Activated naive CD4-positive, alpha-beta T cell treated with anti-CD3 and anti-CD28 coated beads, Interleukin-2, amount 50 U/mL, for 16 hours (primary cell): Measurements from ENCODE around the gene JPH4.
"Not testable (repeated sequence)": the region's sequence is repeated elsewhere in the genome, so short reads cannot be mapped to it uniquely, and the experiment has no call there.

Experiments
- DNase-seq: peaks from one replicate; pipeline ENCODE4 v3.0.0-alpha.2; 2020

JPH4 gene

DNA sequence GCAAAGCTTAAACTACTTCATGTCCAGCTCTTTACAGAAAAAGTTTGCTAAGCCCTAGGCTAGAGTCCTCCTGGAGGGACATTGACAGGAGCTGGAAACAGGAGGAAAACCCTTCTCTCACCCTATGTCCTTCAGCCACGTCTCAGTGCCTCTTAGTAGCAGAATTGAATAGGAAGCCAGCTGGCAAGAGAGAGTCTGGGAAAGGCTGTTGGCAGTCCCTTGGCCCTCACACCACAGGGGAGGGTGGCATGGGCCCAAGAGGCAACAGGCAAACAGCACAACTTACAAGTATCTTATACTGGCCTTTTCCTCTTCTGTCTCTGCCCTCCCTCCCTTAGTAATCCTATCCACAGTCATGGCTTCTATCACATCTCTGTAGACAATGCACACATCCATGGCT, 29.9 kb upstream of the JPH4 start:
- DNase-seq: no peak

DNA sequence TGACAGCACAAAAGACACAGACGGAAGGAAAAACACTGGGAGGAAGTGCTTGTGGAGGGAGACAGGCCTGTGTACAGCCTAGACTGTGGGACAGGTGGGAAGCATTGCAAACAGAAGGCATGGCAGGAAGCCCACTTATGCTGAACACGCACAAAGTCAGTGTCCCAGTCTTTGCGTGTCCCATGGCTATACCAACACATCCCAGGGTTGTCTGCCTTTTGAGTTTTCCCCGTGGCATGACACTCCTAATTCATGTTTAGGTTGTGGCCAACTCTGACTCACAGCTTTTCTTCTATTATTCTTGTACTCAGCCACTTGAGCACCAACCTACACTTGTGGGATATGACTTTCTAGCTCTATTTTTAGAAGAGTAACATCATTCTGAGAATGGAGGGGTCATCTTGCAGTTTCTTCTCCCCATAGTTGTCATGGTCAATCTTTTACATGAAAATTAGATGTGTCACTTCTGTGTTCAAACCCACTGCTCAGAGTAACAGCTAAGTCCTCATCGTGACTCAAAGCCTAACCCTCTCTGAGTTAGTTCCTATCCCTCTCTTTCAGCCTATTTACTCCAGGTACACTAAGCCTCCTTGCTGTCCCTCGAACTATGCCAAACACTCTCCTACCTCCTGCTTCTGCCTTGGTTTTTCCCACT, 27.5 kb upstream of the JPH4 start:
- no peak for DNase-seq

DNA sequence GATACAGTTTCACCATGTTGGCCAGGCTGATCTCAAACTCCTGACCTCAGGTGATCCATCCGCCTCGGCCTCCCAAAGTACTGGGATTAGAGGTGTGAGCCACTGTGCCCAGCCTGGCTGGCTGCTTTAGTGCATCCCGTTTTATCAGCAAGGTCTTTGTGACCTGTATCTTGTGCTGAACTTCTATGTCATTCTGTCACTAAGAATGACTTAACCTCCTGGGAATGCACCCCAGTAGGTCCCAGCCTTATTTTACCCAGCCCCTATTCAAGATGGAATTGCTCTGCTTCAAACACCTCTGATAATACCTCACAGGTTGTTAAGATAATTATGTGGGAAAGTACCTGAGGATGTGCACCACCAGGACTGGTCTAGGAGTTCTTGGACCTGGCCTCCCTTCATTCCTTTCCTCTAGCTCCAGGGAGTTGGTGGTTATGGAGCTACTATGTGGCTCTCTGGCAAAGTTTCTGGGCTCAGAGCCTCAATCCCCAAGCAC, 26.1 kb upstream of the JPH4 start:
- DNase-seq: no peak

DNA sequence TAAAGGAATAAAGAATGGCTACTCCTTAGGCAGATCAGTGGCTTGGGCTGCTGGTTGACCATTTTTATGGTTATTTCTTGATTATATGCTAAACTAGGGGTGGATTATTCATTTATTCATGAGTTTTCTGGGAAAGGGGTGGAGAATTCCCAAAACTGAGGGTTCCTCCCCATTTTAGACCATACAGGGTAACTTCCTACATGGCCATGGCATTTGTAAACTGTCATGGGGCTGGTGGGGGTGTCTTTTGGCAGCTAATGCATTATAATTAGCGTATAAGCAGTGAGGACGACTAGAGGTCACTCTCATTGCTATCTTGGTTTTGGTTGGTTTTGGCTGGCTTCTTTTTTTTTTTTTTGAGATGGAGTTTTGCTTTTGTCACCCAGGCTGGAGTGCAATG, 25.6 kb upstream of the JPH4 start:
- no peak for DNase-seq

DNA sequence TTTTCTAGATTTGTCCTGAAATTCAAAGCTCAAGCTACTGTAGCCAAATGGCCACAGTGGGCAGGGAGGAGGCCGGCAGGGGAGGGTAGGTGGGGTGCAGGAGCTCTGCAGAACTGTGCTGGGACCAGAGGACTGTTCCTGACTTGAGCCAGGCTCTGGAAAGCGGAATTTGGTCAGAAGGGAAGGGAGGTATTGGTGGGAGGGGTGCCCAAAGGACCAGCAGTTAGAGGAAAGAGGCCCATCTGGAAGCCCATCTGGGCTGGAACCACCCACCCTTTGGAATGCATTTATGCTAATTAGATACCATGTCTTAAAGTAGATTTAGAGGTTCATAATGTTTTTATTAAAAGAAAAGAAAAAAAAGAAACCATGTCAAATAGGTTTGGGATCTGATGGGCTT, 24.5 kb upstream of the JPH4 start:
- no peak for DNase-seq

DNA sequence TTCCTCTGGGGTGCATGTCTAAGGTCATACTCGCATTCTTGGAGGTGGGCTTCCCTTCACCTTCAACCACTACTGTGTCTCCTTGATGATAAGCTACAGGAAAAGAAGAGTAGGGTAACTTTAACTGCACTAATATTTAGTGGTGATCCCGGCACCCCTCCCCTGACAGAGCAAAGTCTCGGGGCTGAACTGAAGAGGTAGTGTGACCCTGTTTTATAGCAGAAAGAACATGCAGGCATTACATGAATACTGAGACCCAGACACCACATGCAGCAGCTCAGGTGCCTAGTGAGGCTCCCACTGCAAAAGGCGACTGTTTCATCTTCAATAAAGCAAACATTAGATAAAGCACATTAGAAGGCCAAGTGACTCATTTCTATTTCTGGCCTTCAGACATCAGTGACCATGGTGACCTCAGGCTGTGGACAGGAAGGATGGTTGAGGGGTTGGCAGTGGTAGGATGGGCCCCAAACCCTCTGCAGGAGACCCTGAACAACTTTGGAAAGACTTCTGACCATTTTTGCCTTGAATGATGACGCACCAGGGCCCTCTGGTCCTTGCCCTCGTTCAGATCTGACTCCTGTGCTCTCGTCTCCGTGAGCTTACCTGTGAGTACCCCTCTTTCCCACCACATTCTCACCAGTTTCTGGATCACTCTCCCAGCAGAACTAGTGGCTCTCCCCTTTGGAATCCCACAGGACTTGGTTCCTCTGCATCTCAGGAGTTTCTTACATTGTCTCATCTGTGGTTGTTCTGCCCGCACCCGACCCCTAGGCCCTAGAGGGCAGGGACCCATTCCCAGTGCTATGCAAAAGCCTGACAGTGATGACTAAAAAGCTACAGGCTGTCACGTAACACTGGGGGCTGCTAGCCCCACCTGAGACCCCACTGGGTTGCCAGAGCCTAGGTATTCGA, 23.8 kb upstream of the JPH4 start:
- DNase-seq: no peak

DNA sequence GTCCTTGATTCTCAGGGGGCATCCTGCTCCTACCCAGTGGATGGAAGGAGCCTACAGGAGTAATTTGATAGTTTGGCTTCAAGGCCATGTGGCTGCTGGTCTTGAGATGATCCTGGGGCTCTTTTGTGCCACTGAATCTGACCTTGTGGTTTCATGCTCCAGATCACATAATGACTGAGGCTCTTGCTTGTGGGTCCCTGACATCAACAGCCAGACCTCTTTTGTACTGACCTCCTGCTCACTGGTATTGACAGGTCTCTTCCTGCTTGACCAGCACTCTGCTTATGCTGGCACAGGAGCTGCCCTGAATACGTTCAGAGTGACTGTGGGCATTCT, 23.2 kb upstream of the JPH4 start:
- no peak for DNase-seq

DNA sequence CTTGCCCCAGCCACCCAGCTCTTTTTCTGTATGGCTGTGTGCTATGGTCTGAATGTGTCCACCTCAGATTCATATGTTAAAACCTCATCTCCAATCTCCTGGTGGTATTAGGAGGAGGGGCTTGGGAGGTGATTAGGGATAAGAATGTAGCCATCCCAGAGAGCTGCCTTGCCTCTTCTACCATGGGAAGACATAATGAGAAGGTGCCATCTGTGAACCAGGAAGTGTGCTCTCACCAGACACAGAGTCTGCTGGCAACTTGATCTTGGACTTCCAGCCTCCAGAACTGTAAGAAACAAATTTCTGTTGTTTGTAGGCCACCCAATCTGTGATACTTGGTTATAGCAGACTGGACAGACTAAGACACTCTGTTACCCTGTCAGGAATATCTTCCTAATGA, 22.8 kb upstream of the JPH4 start:
- DNase-seq: no peak

DNA sequence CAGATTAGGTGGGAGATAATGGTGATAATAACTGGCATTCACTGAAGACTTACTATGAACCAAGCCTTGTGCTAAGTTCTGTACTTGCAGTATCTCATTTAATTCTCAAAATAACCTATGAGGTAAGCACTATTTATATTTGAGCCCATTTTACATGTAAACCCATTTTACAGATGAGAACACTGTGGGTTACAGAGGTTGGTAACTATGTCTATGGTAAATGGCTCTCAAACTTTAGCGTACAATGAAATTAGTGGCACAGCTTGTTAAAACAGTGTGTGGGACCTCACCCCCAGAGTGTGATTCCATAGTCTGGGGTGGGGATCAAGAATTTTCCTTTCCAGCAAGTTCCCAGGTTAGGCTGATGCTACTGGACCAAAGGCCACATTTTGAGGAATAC, 22.2 kb upstream of the JPH4 start:
- no peak for DNase-seq

DNA sequence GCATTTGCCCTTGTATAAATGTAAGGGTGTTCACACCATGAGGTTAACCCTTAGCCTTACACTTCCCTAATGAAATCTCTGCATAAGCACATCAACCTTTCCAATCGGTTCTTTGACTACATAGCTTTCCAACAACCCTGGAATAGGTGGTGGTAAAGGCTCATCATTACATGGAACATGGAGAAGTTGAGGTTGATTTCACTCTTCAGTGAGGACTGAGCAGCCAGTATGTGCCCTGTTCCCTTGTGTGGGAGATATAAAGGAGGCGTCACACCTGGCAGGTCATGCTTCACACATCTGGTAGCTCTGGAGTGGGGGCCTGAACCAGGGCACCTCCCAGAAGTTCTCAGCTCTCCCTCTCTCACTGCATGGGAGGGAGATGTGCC, 21.7 kb upstream of the JPH4 start:
- DNase-seq: no peak

DNA sequence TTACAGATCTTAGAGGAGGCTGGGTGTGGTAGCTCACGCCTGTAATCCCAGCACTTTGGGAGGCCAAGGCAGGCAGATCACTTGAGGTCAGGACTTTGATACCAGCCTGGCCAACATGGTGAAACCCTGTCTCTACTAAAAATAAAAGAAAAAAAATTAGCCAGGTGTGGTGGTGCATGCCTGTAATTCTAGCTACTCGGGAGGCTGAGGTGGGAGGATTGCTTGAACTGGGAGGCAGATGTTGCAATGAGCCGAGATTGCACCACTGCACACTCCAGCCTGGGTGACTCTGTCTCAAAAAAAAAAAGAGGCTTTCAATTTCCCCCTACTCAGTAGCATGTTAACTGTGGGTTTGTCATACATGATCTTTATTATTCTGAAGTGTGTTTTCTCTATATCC, 15.6 kb upstream of the JPH4 start:
- not testable (repeated sequence) for DNase-seq

DNA sequence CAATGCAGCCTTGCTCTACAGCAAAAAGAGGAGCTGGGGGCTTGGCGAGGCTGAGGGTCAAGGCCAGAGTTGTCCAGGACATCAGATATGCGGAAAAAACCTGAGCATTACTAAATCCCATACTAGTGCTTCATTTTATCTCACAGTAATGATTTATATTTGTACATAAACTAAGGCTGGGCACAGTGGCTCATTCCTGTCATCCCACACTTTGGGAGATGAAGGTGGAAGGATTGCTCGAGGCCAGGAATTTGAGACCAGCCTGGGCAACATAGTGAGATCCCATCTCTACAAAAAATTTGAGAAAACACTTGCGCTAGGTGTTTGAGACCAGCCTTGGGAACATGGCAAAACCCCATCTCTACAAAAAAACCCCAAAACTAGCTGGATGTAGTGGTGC, 11.6 kb upstream of the JPH4 start:
- no peak for DNase-seq

DNA sequence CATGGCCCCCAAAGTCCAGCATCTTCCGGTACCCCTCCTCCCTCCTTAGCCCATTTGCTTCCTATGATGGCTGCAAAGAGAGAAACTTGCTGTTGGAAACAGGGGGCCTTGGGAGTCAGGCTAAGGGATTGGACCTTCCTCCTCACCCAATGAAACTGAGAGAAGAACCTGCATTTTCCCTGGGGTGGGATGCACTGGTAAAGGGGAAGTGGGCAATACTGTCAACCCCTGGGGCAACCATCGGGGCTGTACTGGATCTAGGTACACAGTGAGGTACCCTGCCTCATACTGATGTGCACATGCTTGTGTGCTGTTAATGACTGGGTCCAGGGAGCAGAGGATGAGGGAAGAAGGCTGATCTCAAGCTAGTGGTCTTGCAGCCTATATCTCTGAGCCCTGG, 11.0 kb upstream of the JPH4 start:
- no peak for DNase-seq

DNA sequence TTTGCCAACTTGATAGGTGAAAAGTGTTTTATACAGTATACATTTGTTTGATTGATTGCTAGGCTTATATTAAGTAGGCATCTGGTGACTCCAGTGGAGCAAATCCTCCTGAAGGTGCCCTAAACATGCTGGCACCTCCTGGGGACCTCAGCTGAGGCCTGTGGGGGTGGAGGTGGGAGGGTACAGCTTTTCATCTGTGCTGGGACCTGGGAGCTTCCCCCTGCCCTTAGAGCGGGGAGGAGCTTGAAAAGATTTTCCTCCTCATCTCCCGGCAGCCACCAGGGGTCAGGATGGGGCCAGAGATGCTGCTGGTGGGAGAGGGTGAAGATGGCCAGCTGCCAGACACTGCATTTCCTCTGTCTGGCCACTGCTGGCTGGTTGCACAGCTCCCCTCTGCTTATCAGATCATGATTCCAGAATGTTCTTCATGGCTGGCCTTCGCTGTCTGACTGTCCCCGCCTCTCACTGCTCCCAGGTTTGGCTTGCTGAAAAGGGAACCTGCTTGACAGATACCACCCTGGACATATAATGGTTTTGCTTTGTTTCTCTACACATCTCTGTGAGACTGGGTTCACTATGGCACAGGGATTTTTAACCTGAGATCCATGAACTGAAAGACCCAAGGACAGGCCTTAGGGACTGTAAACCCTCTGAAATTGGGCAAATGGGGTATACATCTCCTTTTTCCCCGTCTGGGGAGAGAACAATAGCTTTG, 10.5 kb upstream of the JPH4 start:
- DNase-seq: peak; percentile 78

DNA sequence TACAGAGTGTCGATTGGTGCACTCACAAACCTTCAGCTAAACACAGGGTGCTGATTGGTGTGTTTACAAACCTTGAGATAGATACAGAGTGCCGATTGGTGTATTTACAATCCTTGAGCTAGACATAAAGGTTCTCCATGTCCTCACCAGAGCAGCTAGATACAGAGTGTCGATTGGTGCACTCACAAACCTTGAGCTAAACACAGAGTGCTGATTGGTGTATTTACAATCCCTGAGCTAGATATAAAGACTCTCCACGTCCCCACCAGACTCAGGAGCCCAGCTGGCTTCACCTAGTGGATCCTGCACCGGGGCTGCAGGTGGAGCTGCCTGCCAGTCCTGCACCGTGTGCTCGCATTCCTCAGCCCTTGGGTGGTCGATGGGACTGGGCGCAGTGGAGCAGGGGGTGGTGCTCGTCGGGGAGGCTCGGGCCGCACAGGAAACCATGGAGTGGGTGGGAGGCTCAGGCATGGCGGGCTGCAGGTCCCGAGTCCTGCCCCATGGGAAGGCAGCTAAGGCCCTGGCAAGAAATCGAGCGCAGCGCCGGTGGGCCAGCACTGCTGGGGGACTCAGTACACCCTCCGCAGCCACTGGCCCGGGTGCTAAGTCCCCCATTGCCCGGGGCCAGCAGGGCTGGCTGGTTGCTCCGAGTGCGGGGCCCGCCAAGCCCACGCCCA, 6.1 kb upstream of the JPH4 start:
- DNase-seq: not testable (repeated sequence)

DNA sequence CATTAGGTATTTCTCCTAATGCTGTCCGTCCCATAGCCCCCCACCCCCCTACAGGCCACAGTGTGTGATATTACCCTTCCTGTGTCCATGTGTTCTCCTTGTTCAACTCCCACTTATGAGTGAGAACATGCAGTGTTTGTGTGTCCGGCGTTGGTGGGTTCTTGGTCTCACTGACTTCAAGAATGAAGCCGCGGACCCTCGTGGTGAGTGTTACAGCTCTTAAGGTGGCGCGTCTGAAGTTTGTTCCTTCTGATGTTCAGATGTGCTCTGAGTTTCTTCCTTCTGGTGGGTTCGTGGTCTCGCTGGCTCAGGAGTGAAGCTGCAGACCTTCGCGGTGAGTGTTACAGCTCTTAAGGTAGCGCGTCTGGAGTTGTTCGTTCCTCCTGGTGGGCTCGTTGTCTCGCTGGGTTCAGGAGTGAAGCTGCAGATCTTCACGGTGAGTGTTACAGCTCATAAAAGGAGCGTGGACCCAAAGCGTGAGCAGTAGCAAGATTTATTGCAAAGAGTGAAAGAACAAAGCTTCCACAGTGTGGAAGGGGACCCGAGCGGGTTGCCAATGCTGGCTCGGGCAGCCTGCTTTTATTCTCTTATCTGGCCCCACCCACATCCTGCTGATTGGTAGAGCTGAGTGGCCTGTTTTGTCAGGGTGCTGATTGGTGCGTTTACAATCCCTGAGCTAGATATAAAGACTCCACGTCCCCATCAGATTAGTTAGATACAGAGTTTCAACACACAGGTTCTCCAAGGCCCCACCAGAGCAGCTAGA, 5.4 kb upstream of the JPH4 start:
- not testable (repeated sequence) for DNase-seq

DNA sequence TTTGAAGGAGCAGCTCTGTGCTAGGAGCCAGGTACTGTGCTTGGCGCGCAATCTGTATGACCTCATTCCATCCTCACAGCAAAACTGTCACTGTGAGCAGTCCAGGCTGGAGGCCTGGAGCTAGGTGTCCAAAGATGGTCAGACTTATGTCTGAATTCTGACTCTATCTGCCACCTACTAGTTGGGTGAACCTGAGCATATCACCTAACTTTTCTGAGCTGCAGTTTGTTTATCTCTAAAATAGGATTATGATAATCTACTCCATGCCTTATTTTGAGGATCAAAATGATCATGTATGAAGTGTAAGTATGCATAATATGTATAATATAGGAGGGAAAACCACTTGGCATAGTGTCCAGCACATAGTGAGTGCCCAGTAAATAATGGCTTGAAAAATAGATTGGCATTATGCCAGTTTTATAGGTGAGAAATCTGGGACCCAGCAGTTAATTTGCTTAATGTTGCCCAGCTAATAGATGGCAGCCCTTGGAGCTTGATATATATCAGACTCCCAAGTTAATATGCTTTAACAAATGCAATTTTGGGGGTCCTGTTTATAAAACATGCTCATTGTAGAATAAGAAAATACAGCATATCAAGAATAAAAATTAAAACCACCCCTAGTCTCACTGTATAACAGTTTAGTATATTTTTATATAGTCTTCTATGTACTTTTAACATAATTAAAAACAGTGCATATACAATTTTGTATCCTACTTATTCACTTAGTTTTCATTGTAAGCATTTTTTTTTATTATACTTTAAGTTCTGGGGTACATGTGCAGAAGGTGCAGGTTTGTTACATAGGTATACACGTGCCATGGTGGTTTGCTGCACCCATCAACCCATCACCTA, 4.5 kb upstream of the JPH4 start:
- DNase-seq: no peak

DNA sequence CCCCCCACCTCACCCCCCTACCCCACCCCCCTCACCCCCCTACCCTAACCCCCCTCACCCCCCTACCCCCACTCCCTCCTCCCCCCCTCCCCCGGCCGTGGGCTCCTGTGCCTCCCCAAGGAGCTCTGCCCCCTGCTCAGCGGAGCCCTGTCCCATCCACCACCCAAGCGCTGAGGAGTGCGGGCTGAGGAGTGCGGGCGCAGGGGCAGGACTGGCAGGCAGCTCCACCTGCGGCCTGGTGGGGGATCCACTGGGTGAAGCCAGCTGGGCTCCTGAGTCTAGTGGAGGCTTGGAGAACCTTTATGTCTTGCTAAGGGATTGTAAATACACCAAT, 2.3 kb upstream of the JPH4 start:
- no peak for DNase-seq

DNA sequence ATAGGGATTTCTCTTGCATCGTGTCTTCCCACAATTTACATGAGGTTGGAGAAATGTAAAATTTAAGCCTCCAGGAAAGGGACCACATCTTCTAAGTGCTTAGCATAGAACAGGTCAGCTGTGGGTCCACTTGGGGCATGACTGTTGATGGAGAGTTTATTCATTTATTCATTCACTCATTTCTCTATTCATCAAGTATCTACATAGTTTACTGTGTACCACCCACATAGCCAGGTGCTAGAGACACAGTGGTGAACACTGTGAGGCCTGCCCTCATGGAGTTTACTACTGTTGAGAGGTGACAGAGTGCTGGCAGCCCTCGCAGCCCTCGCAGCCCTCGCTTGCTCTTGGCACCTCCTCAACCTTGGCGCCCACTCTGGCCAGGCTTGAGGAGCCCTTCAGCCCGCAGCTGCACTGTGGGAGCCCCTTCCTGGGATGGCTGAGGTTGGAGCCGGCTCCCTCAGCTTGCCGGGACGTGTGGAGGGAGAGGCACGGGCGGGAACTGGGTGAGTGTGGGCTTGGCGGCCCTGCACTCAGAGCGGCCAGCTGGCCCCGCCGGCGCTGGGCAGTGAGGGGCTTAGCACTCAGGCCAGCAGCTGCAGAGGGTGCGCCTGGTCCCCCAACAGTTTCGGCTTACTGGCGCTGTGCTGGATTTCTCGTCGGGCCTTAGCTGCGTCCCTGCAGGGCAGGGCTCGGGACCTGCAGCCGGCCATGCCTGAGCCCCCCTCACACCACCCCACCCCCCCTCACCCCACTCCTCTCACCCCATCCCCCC, 1.7 kb upstream of the JPH4 start:
- no peak for DNase-seq

DNA sequence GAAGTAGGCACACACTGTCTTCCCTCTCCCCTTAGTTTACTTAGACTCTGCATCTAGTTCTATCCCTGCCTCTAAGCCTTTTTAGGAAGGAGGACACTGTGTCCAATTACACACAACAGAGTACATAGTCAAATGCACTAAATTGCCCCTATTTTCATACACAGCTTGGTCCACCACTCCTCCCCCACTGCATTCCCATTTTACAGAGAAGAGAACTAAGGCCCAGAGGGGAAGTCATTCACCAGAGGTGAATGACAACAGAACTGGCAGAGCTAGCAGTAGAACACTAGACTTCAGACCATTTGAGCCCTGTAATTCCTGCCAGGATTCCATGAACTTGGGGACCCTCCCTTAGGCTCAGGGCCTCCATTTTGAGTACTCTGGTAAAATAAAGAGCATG, 1.1 kb upstream of the JPH4 start:
- no peak for DNase-seq

DNA sequence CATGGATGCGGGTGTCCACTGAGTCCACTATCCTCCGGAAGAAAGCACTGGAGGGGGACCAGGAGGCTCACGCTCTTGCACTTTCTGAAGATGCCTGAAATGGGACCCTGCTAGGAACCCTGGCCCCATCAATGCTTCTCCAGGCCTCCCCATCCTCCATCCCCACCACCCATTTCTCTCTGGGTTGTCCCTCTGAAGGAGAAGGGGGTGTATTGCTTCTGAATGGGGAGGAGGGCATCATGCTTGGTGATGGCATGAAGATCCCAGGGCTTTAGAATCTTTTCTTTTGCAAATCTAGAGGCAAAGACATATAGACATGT, 681 bp upstream of the JPH4 start:
- DNase-seq: no peak
